H9 (cell line): ENCODE measurements around the gene CNTN2. TPM values are rescaled to one million over a fixed set of nuclear protein-coding genes. Genes with fewer than 3 reads are reported as not detected.

Source experiments
- DNase-seq: peaks from one replicate; pipeline ENCODE4 v3.0.0-alpha.2; 2017
- H2AFZ ChIP-seq: one replicate; pipeline ENCODE4 v1.6.1; 2013; ENCODE audit warnings: mild to moderate bottlenecking, low read length, control low read depth, moderate library complexity
- H2AK5ac ChIP-seq: 2 replicates; pipeline ENCODE4 v1.6.1; 2013; ENCODE audit warnings: low read length, control low read depth, mixed read lengths; ENCODE audit not compliant: insufficient read length
- H2BK120ac ChIP-seq: one replicate; pipeline ENCODE4 v1.6.1; 2013; ENCODE audit warnings: low read depth, mild to moderate bottlenecking, low read length, control low read depth, inconsistent platforms; ENCODE audit not compliant: poor library complexity, severe bottlenecking
- H2BK12ac ChIP-seq: 2 replicates; pipeline ENCODE4 v1.6.1; 2013; ENCODE audit warnings: low read length, control low read depth, mixed read lengths, low read depth; ENCODE audit not compliant: insufficient read length
- H2BK15ac ChIP-seq: 2 replicates; pipeline ENCODE4 v1.6.1; 2013; ENCODE audit warnings: low read depth, low read length, control low read depth
- H2BK20ac ChIP-seq: one replicate; pipeline ENCODE4 v1.6.1; 2013; ENCODE audit warnings: low read depth, mild to moderate bottlenecking, low read length, control low read depth, inconsistent platforms; ENCODE audit not compliant: poor library complexity, severe bottlenecking
- H2BK5ac ChIP-seq: 2 replicates; pipeline ENCODE4 v1.6.1; 2013; ENCODE audit warnings: low read length, control low read depth, mixed read lengths; ENCODE audit not compliant: insufficient read length
- H3K14ac ChIP-seq: 2 replicates; pipeline ENCODE4 v1.6.1; 2013; ENCODE audit warnings: low read length, control low read depth; ENCODE audit not compliant: insufficient read depth
- H3K18ac ChIP-seq: 2 replicates; pipeline ENCODE4 v1.6.1; 2013; ENCODE audit warnings: low read depth, mild to moderate bottlenecking, mixed read lengths, low read length, control low read depth; ENCODE audit not compliant: insufficient read length
- H3K23ac ChIP-seq: 2 replicates; pipeline ENCODE4 v1.6.1; 2013; ENCODE audit warnings: low read length, control low read depth, mixed read lengths, low read depth; ENCODE audit not compliant: insufficient read length
- H3K23me2 ChIP-seq: 2 replicates; pipeline ENCODE4 v1.6.1; 2013; ENCODE audit warnings: low read depth, mild to moderate bottlenecking, mixed read lengths, low read length, control low read depth; ENCODE audit not compliant: insufficient read length, poor library complexity, severe bottlenecking
- H3K27ac ChIP-seq: 2 replicates; pipeline ENCODE4 v1.5.1; 2013; ENCODE audit warnings: low read length, control low read depth, mixed read lengths, low read depth; ENCODE audit not compliant: insufficient read length
- H3K27me3 ChIP-seq: 2 replicates; pipeline ENCODE4 v1.6.1; 2013; ENCODE audit warnings: low read length, control low read depth, inconsistent platforms; ENCODE audit not compliant: insufficient read depth
- H3K4ac ChIP-seq: 2 replicates; pipeline ENCODE4 v1.6.1; 2013; ENCODE audit warnings: low read depth, mild to moderate bottlenecking, control low read depth, inconsistent platforms, low read length, moderate library complexity
- H3K4me1 ChIP-seq: 2 replicates; pipeline ENCODE4 v1.6.1; 2013; ENCODE audit warnings: low read length, control low read depth, inconsistent platforms; ENCODE audit not compliant: insufficient read depth
- H3K4me2 ChIP-seq: 2 replicates; pipeline ENCODE4 v1.6.1; 2013; ENCODE audit warnings: low read length, control low read depth, mixed read lengths; ENCODE audit not compliant: insufficient read length, insufficient read depth
- H3K56ac ChIP-seq: 2 replicates; pipeline ENCODE4 v1.6.1; 2013; ENCODE audit warnings: low read depth, mild to moderate bottlenecking, mixed read lengths, low read length, control low read depth; ENCODE audit not compliant: insufficient read length
- H3K79me1 ChIP-seq: 2 replicates; pipeline ENCODE4 v1.6.1; 2013; ENCODE audit warnings: low read depth, mild to moderate bottlenecking, moderate library complexity, low read length, control low read depth, inconsistent platforms; ENCODE audit not compliant: insufficient read depth, poor library complexity, severe bottlenecking
- H3K79me2 ChIP-seq: 2 replicates; pipeline ENCODE4 v1.6.1; 2013; ENCODE audit warnings: low read length, control low read depth, inconsistent platforms; ENCODE audit not compliant: insufficient read depth
- H3K9ac ChIP-seq: 2 replicates; pipeline ENCODE4 v1.6.1; 2013; ENCODE audit warnings: low read length, control low read depth, mixed read lengths; ENCODE audit not compliant: insufficient read length; ENCODE audit errors: extremely low read depth
- H3K9me3 ChIP-seq: one replicate; pipeline ENCODE4 v1.6.1; 2013; ENCODE audit warnings: low read depth, low read length, inconsistent platforms; ENCODE audit not compliant: control insufficient read depth
- H3T11ph ChIP-seq: one replicate; pipeline ENCODE4 v1.6.1; 2013; ENCODE audit warnings: mild to moderate bottlenecking, low read length, control low read depth, inconsistent platforms
- H4K20me1 ChIP-seq: one replicate; pipeline ENCODE4 v1.6.1; 2013; ENCODE audit not compliant: control insufficient read depth, insufficient read length, insufficient read depth
- H4K5ac ChIP-seq: 2 replicates; pipeline ENCODE4 v1.6.1; 2013; ENCODE audit warnings: low read depth, mild to moderate bottlenecking, mixed read lengths, low read length, control low read depth; ENCODE audit not compliant: insufficient read length
- H4K8ac ChIP-seq: replicated peaks from 2 replicates; pipeline ENCODE4 v1.6.1; 2013; ENCODE audit warnings: low read length, control low read depth, mixed read lengths, low read depth; ENCODE audit not compliant: insufficient read length
- H4K91ac ChIP-seq: 2 replicates; pipeline ENCODE4 v1.6.1; 2013; ENCODE audit warnings: low read depth, mild to moderate bottlenecking, moderate library complexity, mixed read lengths, low read length, control low read depth; ENCODE audit not compliant: insufficient read length
- H3K27ac Mint-ChIP-seq, 3 experiments: 2 replicates in 2 of 3; 3 replicates in 1 of 3; pipeline ENCODE4 v1.8.0; 2020 to 2021; ENCODE audit warnings: mixed read lengths in 3 of 3, mild to moderate bottlenecking in 1 of 3, moderate library complexity in 1 of 3
- H3K27me3 Mint-ChIP-seq: 2 replicates; pipeline ENCODE4 v1.8.0; 2021; ENCODE audit warnings: low read depth, mild to moderate bottlenecking, moderate library complexity, mixed read lengths
- H3K36me3 Mint-ChIP-seq, 3 experiments: 2 replicates in 2 of 3; 3 replicates in 1 of 3; pipeline ENCODE4 v1.8.0; 2020 to 2021; ENCODE audit warnings: low read depth in 3 of 3, mixed read lengths in 3 of 3; ENCODE audit not compliant: insufficient read depth in 1 of 3
- H3K4me1 Mint-ChIP-seq, 2 experiments: 2 replicates each; pipeline ENCODE4 v1.8.0; 2020; ENCODE audit warnings: mixed read lengths in 2 of 2
- H3K4me3 Mint-ChIP-seq, 2 experiments: 2 replicates in 1 of 2; 3 replicates in 1 of 2; pipeline ENCODE4 v1.8.0; 2020 to 2021; ENCODE audit warnings: mild to moderate bottlenecking in 2 of 2, mixed read lengths in 2 of 2, moderate library complexity in 1 of 2
- H3K9me3 Mint-ChIP-seq, 2 experiments: 2 replicates in 1 of 2; 3 replicates in 1 of 2; pipeline ENCODE4 v1.8.0; 2020; ENCODE audit warnings: mild to moderate bottlenecking in 2 of 2, mixed read lengths in 2 of 2, moderate library complexity in 1 of 2
- WGBS: extraction: QIAGEN DNeasy Blood & Tissue Kit; methylation state at CpG from one replicate; pipeline ENCODE4 v1.1.7; 2013; ENCODE audit warnings: missing lambda C conversion rate, low lambda C conversion rate, mixed read lengths; ENCODE audit not compliant: insufficient read length; ENCODE audit errors: extremely low coverage; 5-methylcytosine and 5-hydroxymethylcytosine counted together
- total RNA-seq: library from RNA; stranded (reverse); gene quantifications from 2 replicates; pipeline ENCODE4 v1.2.1, GENCODE V29; 2021
- TF ChIP-seq, protein P1 (sequence below): fragments of 200-600 bp; sonication (generic); conservative IDR thresholded peaks from 3 replicates; pipeline ENCODE4 v1.8.0; 2021; ENCODE audit warnings: antibody characterized with exemption, mild to moderate bottlenecking

Gene CNTN2
- total RNA-seq, 1 experiment from 2014 or later: 0.42 TPM

DNA sequence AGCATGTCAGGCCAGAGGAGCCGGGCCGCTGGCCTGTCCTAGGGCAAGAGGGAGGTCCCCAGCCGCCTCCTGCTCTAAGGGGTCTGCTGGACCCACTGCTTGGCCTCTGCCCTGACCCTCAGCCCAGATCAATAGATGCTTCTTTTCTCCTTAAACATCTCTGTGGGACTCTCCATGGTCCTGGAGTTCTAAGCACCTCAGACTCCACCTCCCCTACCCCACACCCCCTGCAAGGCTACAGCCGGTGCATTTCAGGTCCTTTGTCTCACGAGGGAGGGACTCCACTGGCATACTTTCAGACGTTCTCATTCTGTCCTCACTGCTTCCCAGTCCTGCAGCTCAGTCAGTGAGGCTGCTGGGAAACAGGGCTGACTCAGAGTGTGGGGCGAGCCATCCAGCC, 11.0 kb downstream of the CNTN2 start:
- Histone ChIP-seq H3K4me1 (no peaks in the 10 kb centered on the region), H3K4me2 (no peak overlapping the region), H2BK120ac (no peak overlapping the region), H3T11ph (no peak overlapping the region), H2BK5ac (no peak overlapping the region), H3K27ac (no peak overlapping the region), H3K56ac (no peak overlapping the region), H3K9me3 (no peaks in the 10 kb centered on the region), H3K14ac (no peak overlapping the region), H3K27me3 (no peaks in the 10 kb centered on the region), H3K18ac (no peak overlapping the region), H3K23me2 (no peaks in the 10 kb centered on the region), H2AK5ac (no peak overlapping the region), H2BK20ac (no peak overlapping the region), H3K9ac (no peak overlapping the region), H4K8ac (no peak overlapping the region), H3K79me2 (no peaks in the 10 kb centered on the region), H3K23ac (no peak overlapping the region), H4K91ac (no peak overlapping the region), H2AFZ (no peak overlapping the region), H3K79me1 (no peaks in the 10 kb centered on the region), H4K20me1 (no peaks in the 10 kb centered on the region), H3K4ac (no peak overlapping the region), H2BK12ac (no peak overlapping the region), H4K5ac (no peak overlapping the region), H2BK15ac (no peak overlapping the region)
- peaks cover 7% of the 10 kb centered on the region for H3K27me3 Mint-ChIP-seq
- no CpG with 5 or more reads among the region's 7 CpGs for WGBS
- no peaks in the 10 kb centered on the region for H3K36me3 Mint-ChIP-seq
- DNase-seq: no peak
- no peaks in the 10 kb centered on the region for H3K9me3 Mint-ChIP-seq
- H3K4me1 Mint-ChIP-seq: peaks cover 4 to 21% of the 10 kb centered on the region in 2 experiments
- H3K4me3 Mint-ChIP-seq: no peak overlapping the region
- TF ChIP-seq, protein P1, sequence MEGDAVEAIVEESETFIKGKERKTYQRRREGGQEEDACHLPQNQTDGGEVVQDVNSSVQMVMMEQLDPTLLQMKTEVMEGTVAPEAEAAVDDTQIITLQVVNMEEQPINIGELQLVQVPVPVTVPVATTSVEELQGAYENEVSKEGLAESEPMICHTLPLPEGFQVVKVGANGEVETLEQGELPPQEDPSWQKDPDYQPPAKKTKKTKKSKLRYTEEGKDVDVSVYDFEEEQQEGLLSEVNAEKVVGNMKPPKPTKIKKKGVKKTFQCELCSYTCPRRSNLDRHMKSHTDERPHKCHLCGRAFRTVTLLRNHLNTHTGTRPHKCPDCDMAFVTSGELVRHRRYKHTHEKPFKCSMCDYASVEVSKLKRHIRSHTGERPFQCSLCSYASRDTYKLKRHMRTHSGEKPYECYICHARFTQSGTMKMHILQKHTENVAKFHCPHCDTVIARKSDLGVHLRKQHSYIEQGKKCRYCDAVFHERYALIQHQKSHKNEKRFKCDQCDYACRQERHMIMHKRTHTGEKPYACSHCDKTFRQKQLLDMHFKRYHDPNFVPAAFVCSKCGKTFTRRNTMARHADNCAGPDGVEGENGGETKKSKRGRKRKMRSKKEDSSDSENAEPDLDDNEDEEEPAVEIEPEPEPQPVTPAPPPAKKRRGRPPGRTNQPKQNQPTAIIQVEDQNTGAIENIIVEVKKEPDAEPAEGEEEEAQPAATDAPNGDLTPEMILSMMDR: no peak
- H3K27ac Mint-ChIP-seq: no peak overlapping the region
